ENCODE data around the gene MBL2. TPM values are rescaled to one million over a fixed set of nuclear protein-coding genes. Genes with fewer than 3 reads are reported as not detected.

The MBL2 gene
- polyA plus RNA-seq, 1 donor (not counting 4 experiments of a cell fraction or from before 2014, with no cell fraction given): not detected

DNA sequence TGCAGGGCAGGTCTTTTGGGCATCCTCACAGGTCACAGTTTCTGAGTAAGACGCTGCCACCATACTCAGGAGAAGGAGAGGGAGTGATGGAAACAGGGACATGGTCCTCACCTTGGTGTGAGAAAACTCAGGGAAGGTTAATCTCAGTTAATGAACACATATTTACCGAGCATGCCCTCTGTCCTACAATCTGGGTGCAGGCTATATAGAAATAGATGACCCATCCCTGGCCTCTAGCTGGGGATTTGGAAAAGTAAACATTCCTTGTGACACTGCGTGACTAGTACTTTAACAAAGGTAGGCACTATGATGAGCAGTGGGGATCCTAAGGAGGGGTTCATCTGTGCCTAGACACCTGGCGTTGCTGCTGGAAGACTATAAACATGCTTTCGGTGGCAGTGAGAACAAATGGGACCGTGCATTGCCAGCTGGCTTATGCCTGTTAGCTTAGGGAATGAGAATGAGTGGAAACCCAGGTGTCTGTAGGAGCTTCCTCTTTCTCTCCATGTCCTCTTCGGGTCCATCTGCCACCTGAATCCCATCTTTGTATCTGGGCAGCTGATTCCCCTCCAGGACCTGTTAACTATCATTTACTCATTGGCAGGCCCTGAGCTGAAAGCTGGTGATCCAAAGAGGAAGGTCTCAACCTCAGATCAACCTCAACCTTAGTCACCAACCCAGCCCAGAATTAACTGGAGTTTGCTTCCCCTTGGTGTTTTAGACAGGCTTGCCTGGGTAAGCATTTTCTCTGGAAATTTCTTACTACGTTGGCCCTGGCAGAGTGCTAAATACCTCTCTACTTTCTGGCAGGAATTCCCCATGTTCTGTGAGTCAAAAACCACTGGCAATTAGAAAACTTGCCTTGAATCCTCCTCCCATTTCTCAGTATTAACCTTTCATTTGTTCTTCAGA, 794 bp downstream of the MBL2 start:
- Histone ChIP-seq H3K4me1 (ENCODE audit: control insufficient read depth, extremely low read depth, insufficient read depth, low read length) (no peaks in the 10 kb centered on the region), H4K20me1 (ENCODE audit: control insufficient read depth, extremely low read depth, insufficient read depth, low read length) (no peaks in the 10 kb centered on the region), H3K9ac (ENCODE audit: control insufficient read depth, extremely low read depth, insufficient read depth, low read length) (no peak overlapping the region), H2AFZ (ENCODE audit: control insufficient read depth, low read length) (no peak overlapping the region), H3K9me3 (ENCODE audit: control insufficient read depth, low read depth, low read length) (no peaks in the 10 kb centered on the region), H3K79me2 (ENCODE audit: control insufficient read depth, insufficient read depth, low read length) (no peaks in the 10 kb centered on the region), H3K27ac (ENCODE audit: control insufficient read depth, insufficient read depth, low read length) (no peak overlapping the region), H3K4me2 (ENCODE audit: control insufficient read depth, extremely low read depth, insufficient read depth, low read depth, low read length) (no peak overlapping the region), H3K9me1 (ENCODE audit: control insufficient read depth, extremely low read depth, insufficient read depth, low read length) (no peaks in the 10 kb centered on the region), H3K36me3 (ENCODE audit: control insufficient read depth in 2 of 2, extremely low read depth in 1 of 2, insufficient read depth in 2 of 2, low read length in 2 of 2) (no peaks in the 10 kb centered on the region), H3K27me3 (ENCODE audit: control insufficient read depth, extremely low read depth, insufficient read depth, low read length) (no peaks in the 10 kb centered on the region), H3K4me3 (ENCODE audit: control insufficient read depth in 2 of 3, extremely low read depth in 1 of 3, insufficient read depth in 2 of 3, low read depth in 1 of 3, low read length in 3 of 3) (no peak overlapping the region)
- dilution Hi-C loops (cut with MboI; ENCODE audit: extremely low pct_ligation_motif_present, low sequenced_read_pairs): no loop called here
- no peak for FAIRE-seq
- no peak for DNase-seq (ENCODE audit: low read depth, low spot score)
- TF ChIP-seq EZH2 (IDR thresholded peaks at IDR 0.05; ENCODE audit: low read length): no peak
- TF ChIP-seq, protein P1, sequence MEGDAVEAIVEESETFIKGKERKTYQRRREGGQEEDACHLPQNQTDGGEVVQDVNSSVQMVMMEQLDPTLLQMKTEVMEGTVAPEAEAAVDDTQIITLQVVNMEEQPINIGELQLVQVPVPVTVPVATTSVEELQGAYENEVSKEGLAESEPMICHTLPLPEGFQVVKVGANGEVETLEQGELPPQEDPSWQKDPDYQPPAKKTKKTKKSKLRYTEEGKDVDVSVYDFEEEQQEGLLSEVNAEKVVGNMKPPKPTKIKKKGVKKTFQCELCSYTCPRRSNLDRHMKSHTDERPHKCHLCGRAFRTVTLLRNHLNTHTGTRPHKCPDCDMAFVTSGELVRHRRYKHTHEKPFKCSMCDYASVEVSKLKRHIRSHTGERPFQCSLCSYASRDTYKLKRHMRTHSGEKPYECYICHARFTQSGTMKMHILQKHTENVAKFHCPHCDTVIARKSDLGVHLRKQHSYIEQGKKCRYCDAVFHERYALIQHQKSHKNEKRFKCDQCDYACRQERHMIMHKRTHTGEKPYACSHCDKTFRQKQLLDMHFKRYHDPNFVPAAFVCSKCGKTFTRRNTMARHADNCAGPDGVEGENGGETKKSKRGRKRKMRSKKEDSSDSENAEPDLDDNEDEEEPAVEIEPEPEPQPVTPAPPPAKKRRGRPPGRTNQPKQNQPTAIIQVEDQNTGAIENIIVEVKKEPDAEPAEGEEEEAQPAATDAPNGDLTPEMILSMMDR (optimal IDR thresholded peaks at IDR 0.05 in 1 of 3, IDR thresholded peaks at IDR 0.05 in 1 of 3, conservative IDR thresholded peaks at IDR 0.05 in 1 of 3; ENCODE audit: extremely low read depth in 1 of 3, insufficient read depth in 2 of 3, low read length in 3 of 3): no peak

DNA sequence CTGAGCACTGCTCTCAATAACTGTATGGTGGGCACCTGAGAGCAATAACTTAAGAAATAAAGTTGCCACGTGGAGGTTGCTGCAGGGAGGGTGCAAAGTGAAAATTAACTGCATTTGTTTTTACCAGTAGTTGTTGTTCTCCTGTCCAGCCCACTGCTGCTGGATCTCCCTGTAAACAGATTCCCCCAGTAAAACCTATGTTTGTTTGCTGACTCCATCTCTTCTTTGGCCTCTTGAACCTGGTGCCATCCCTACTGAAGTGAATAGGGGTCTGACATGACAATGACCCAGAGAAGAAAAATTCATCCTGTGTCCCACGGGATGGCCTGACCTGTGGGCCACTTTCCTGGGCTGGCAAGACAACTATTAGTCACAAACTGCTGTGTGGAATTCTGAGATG, 1.7 kb downstream of the MBL2 start:
- no peaks in the 10 kb centered on the region for H3K36me3 ChIP-seq (ENCODE audit: control insufficient read depth in 2 of 2, extremely low read depth in 1 of 2, insufficient read depth in 2 of 2, low read length in 2 of 2)
- dilution Hi-C loops (cut with MboI; ENCODE audit: extremely low pct_ligation_motif_present, low sequenced_read_pairs): no loop called here
- no peaks in the 10 kb centered on the region for H4K20me1 ChIP-seq (ENCODE audit: control insufficient read depth, extremely low read depth, insufficient read depth, low read length)
- no peaks in the 10 kb centered on the region for H3K9me1 ChIP-seq (ENCODE audit: control insufficient read depth, extremely low read depth, insufficient read depth, low read length)
- H3K4me2 ChIP-seq (ENCODE audit: control insufficient read depth, extremely low read depth, insufficient read depth, low read depth, low read length): no peak overlapping the region
- DNase-seq (ENCODE audit: low read depth, low spot score) (no peak), FAIRE-seq (no peak)
- no peak overlapping the region for H2AFZ ChIP-seq (ENCODE audit: control insufficient read depth, low read length)
- no peaks in the 10 kb centered on the region for H3K27me3 ChIP-seq (ENCODE audit: control insufficient read depth, extremely low read depth, insufficient read depth, low read length)
- H3K4me3 ChIP-seq (ENCODE audit: control insufficient read depth in 2 of 3, extremely low read depth in 1 of 3, insufficient read depth in 2 of 3, low read depth in 1 of 3, low read length in 3 of 3): no peak overlapping the region
- no peaks in the 10 kb centered on the region for H3K79me2 ChIP-seq (ENCODE audit: control insufficient read depth, insufficient read depth, low read length)
- H3K9ac ChIP-seq (ENCODE audit: control insufficient read depth, extremely low read depth, insufficient read depth, low read length): no peak overlapping the region
- TF ChIP-seq, protein P1 (optimal IDR thresholded peaks at IDR 0.05 in 1 of 3, IDR thresholded peaks at IDR 0.05 in 1 of 3, conservative IDR thresholded peaks at IDR 0.05 in 1 of 3; ENCODE audit: extremely low read depth in 1 of 3, insufficient read depth in 2 of 3, low read length in 3 of 3): no peak
- TF ChIP-seq EZH2 (IDR thresholded peaks at IDR 0.05; ENCODE audit: low read length): no peak
- H3K4me1 ChIP-seq (ENCODE audit: control insufficient read depth, extremely low read depth, insufficient read depth, low read length): no peaks in the 10 kb centered on the region
- H3K27ac ChIP-seq (ENCODE audit: control insufficient read depth, insufficient read depth, low read length): no peak overlapping the region
- no peaks in the 10 kb centered on the region for H3K9me3 ChIP-seq (ENCODE audit: control insufficient read depth, low read depth, low read length)
